CD4-positive, alpha-beta memory T cell (primary cell): ENCODE results near the gene SRCAP. TPM values are rescaled to one million over a fixed set of nuclear protein-coding genes. Genes with fewer than 3 reads are reported as not detected.

Experiments
- CTCF ChIA-PET: fragments of 350-600 bp; sonication (Branson Sonifier 250); formaldehyde crosslinking; loops from one replicate; lab custom pipeline; 2021; ENCODE audit warnings: inconsistent platforms; ENCODE audit not compliant: partially characterized antibody; lab: Charles Lee
- POLR2A ChIA-PET: fragments of 350-600 bp; sonication (Branson Sonifier 250); formaldehyde crosslinking; loops from one replicate; lab custom pipeline; 2021; ENCODE audit not compliant: partially characterized antibody; lab: Charles Lee
- DNase-seq, 5 donors: peaks; one replicate each; pipeline versions ENCODE4 v3.0.0 to v3.0.0-alpha.2; 2020 to 2022; ENCODE audit warnings: mixed read lengths in 1 of 5
- H3K27ac ChIP-seq: one replicate; pipeline ENCODE4 v1.7.0; 2013; ENCODE audit warnings: low read depth, low read length
- H3K27me3 ChIP-seq: 2 replicates; pipeline ENCODE4 v1.7.0; 2013; ENCODE audit warnings: mild to moderate bottlenecking, low read length, moderate library complexity; ENCODE audit not compliant: insufficient read depth
- H3K36me3 ChIP-seq: 2 replicates; pipeline ENCODE4 v1.7.0; 2013; ENCODE audit warnings: mild to moderate bottlenecking, low read length, moderate library complexity; ENCODE audit not compliant: insufficient read depth
- H3K4me1 ChIP-seq: 2 replicates; pipeline ENCODE4 v1.7.0; 2013; ENCODE audit warnings: mild to moderate bottlenecking, low read length, moderate library complexity; ENCODE audit not compliant: insufficient read depth
- H3K4me3 ChIP-seq, 2 donors: one replicate each; pipeline ENCODE4 v1.7.0; 2013; ENCODE audit warnings: low read length in 2 of 2, mild to moderate bottlenecking in 1 of 2
- H3K9me3 ChIP-seq, 2 donors: one replicate each; pipeline ENCODE4 v1.7.0; 2013; ENCODE audit warnings: low read length in 2 of 2, control low read depth in 1 of 2; ENCODE audit not compliant: control insufficient read depth in 1 of 2
- H3K27ac Mint-ChIP-seq, 7 donors: one replicate each; pipeline ENCODE4 v1.8.0; 2020 to 2021; ENCODE audit warnings: mixed read lengths in 7 of 7, mild to moderate bottlenecking in 6 of 7, inconsistent platforms in 3 of 7, moderate library complexity in 3 of 7
- H3K27me3 Mint-ChIP-seq, 2 donors: one replicate each; pipeline ENCODE4 v1.8.0; 2020 to 2021; ENCODE audit warnings: mixed read lengths in 2 of 2
- H3K36me3 Mint-ChIP-seq, 2 donors: one replicate each; pipeline ENCODE4 v1.8.0; 2020 to 2021; ENCODE audit warnings: mixed read lengths in 2 of 2, inconsistent platforms in 1 of 2, mild to moderate bottlenecking in 1 of 2
- H3K4me1 Mint-ChIP-seq, 4 donors: one replicate each; pipeline ENCODE4 v1.8.0; 2020 to 2021; ENCODE audit warnings: mixed read lengths in 4 of 4, mild to moderate bottlenecking in 1 of 4
- H3K4me3 Mint-ChIP-seq, 8 donors: one replicate each; pipeline ENCODE4 v1.8.0; 2020 to 2021; ENCODE audit warnings: mixed read lengths in 8 of 8, mild to moderate bottlenecking in 7 of 8, moderate library complexity in 6 of 8, inconsistent platforms in 3 of 8
- H3K9me3 Mint-ChIP-seq, 8 donors: one replicate each; pipeline ENCODE4 v1.8.0; 2020 to 2021; ENCODE audit warnings: mixed read lengths in 8 of 8, mild to moderate bottlenecking in 5 of 8, inconsistent platforms in 3 of 8, moderate library complexity in 1 of 8
- intact Hi-C: fragments of 100-400 bp; cut with micrococcal nuclease; formaldehyde crosslinking; loops from one replicate; pipeline ENCODE4 v1.15.1; 2023
- polyA plus RNA-seq, 2 donors: library from polyadenylated mRNA; unstranded; fragments of 300-500 nt; fragmentation: Illumina TruSeq; gene quantifications; one replicate each; pipeline ENCODE4 v1.2.3, GENCODE V29; 2021
- total RNA-seq, 2 experiments: library from RNA; stranded (reverse); gene quantifications; one replicate each; pipeline ENCODE4 v1.2.3, GENCODE V29; 2021

The SRCAP gene
- total and polyA plus RNA-seq, 4 experiments from 2014 or later = 1.2 to 115 (median 68.3) TPM

DNA sequence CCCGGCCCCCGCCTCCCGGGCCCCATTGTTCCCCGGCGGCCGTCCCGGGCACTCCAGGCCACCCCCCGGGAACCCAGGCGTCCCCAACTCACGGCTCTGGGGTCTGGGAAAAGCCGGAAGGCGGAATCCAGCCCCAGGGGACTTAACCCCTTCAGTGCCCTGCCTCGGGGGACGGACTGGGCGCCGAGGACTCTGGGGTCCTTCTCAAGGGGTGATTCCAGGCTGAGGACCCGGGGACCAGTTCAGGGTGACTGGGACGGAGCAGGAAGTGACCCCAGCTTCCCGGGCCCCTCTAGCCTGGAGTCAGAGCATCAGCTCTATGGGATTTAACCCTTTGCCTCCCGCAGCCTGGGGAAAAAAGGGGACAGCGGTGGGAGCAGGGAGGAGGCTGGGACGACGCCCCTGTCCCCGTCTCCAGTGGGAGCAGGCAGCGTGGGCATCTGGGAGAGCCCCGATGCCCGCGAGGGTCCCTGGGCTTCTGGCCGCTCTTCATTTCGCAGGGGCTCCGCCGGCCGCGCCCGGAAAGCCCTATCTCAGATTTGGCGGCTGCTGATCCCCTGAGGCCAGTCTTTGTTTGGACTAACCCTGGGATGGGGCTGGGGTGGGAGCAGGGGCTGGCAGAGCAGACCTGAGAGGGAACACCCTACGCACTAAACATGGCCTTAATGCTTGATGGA is 88.1 kb downstream of the SRCAP start, which contains the start of gene ZNF629:
Gene ZNF629, minus strand, starts transcription at position 270 of the 677 bp plus-strand sequence. CDS start 2,723 bp downstream, outside the sequence.
- CTCF ChIA-PET = interaction anchor here (1.1 to 1.5 kb wide), 2 partner anchors 18 to 27 kb away, joined by 3 to 4 read pairs; no protein-coding TSS in a partner anchor
- peak within 1 kb of the TSS; percentile 36 to 44 for H3K4me3 ChIP-seq
- peaks cover 10% of the 10 kb centered on the region for H3K4me1 ChIP-seq
- DNase-seq = peak in 1 of 5 donors; percentile 12
- H3K27me3 ChIP-seq = peaks cover 5% of the 10 kb centered on the region
- peaks cover 3% of the 10 kb centered on the region in 2 donors for H3K36me3 Mint-ChIP-seq
- H3K9me3 ChIP-seq = no peaks in the 10 kb centered on the region
- no peak within 1 kb of the TSS for H3K27ac ChIP-seq
- H3K27me3 Mint-ChIP-seq = peaks cover 3 to 5% of the 10 kb centered on the region in 2 donors
- peak within 1 kb of the TSS in 3 of 7 donors; percentile 23 to 70 (median 35) for H3K27ac Mint-ChIP-seq
- peak within 1 kb of the TSS; percentile 78 to 85 (median 80) for H3K4me3 Mint-ChIP-seq
- POLR2A ChIA-PET = interaction anchor here (0.9 to 2.1 kb wide), 3 partner anchors 18 to 88 kb away, joined by 4 to 12 read pairs (median 5); no protein-coding TSS in a partner anchor
- peaks cover 5 to 26% (median 17%) of the 10 kb centered on the region in 4 donors for H3K4me1 Mint-ChIP-seq
- H3K36me3 ChIP-seq = no peaks in the 10 kb centered on the region
- H3K9me3 Mint-ChIP-seq = no peaks in the 10 kb centered on the region
- intact Hi-C loops = loop anchor here (1.0 kb wide), 2 partner anchors 12 to 18 kb away; no protein-coding TSS in a partner anchor

DNA sequence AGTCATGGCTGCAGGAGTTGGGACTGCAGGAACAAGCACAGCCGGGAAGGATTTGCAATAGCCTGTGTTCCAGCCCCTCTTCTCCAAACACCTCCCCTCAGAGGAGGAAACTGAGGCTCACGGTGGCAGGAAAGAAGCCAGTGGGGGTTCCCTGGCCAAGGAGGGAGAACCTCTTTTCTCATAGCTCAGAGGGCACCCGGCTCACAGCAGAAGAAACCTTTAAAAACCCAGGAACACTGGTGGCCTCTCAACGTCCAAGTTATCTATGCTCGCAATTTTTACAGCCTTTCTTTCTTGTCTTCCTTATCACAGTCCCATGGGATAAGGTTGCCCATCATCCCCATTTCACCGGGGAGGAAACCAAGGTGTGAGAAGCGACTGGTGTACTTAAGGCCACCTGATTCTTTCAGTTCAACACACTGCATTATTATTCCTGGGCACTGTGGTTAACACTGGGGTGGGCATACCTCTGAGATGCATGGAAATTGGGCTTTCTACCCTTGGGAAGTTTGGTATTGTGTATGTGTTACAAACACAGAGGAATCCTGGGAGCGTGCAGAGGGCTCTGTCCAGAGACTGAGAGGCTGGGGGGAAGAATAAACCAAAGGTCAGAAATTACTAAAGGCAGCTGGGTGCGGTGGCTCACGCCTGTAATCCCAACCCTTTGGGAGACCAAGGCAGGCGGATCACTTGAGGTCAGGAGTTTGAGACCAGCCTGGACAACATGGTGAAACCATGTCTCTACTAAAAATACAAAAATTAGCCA is 88.8 kb downstream of the SRCAP start:
- Mint-ChIP-seq H3K27me3 (peaks cover 3 to 5% of the 10 kb centered on the region in 2 donors), H3K36me3 (peaks cover 3% of the 10 kb centered on the region in 2 donors), H3K4me1 (peaks cover 5 to 26% (median 17%) of the 10 kb centered on the region in 4 donors), H3K27ac (no peak overlapping the region), H3K4me3 (peak overlapping the region; percentile 78 to 85 (median 80)), H3K9me3 (no peaks in the 10 kb centered on the region)
- CTCF ChIA-PET = interaction anchor here (1.1 to 1.5 kb wide), 2 partner anchors 17 to 27 kb away, joined by 3 to 4 read pairs; no protein-coding TSS in a partner anchor
- intact Hi-C loops = loop anchor here (1.0 kb wide), 2 partner anchors 12 to 18 kb away; no protein-coding TSS in a partner anchor
- POLR2A ChIA-PET = interaction anchor here (0.9 to 2.1 kb wide), 3 partner anchors 18 to 87 kb away, joined by 4 to 12 read pairs (median 5); no protein-coding TSS in a partner anchor
- H3K4me1 ChIP-seq = peaks cover 10% of the 10 kb centered on the region
- no peaks in the 10 kb centered on the region for H3K9me3 ChIP-seq
- H3K36me3 ChIP-seq = no peaks in the 10 kb centered on the region
- no peak overlapping the region for H3K27ac ChIP-seq
- no peak for DNase-seq
- peaks cover 5% of the 10 kb centered on the region for H3K27me3 ChIP-seq
- H3K4me3 ChIP-seq = peak overlapping the region; percentile 36 to 44

Other genes starting within 250 kb of the SRCAP start
- gene ITGAL, start 226.4 kb upstream of the SRCAP start, total RNA-seq = 100 to 1,000 TPM; 648 to 657 TPM
- gene ITGAL, start 226.4 kb upstream of the SRCAP start, polyA plus RNA-seq = 100 to 1,000 TPM; 110 to 159 TPM
- 1 to 10 TPM; 5.8 to 6.1 TPM for gene ZNF768, start 172.6 kb upstream of the SRCAP start, total RNA-seq
- gene ZNF768, start 172.6 kb upstream of the SRCAP start, polyA plus RNA-seq = 1 to 10 TPM in 1 of 2 donors, under 1 TPM in 1; 0.69 to 1.7 TPM
- 10 to 100 TPM; 15.7 to 17.8 TPM for gene ZNF747, start 164.3 kb upstream of the SRCAP start, total RNA-seq
- gene ZNF747, start 164.3 kb upstream of the SRCAP start, polyA plus RNA-seq = 1 to 10 TPM; 7.8 to 8.8 TPM
- gene ZNF764, start 140.8 kb upstream of the SRCAP start, total RNA-seq = 10 to 100 TPM; 28.9 to 29.3 TPM
- gene ZNF764, start 140.8 kb upstream of the SRCAP start, polyA plus RNA-seq = 1 to 10 TPM; 4.2 to 8.8 TPM
- 10 to 100 TPM; 21.4 to 22.7 TPM for gene ZNF688, start 127.5 kb upstream of the SRCAP start, total RNA-seq
- 10 to 100 TPM; 31.7 to 33.8 TPM for gene ZNF688, start 127.5 kb upstream of the SRCAP start, polyA plus RNA-seq
- 10 to 100 TPM; 33.4 to 34.2 TPM for gene ZNF785, start 113.5 kb upstream of the SRCAP start, total RNA-seq
- gene ZNF785, start 113.5 kb upstream of the SRCAP start, polyA plus RNA-seq = 1 to 10 TPM; 1.7 to 3.4 TPM
- 10 to 100 TPM; 13.1 to 14.5 TPM for gene ZNF689, start 88.8 kb upstream of the SRCAP start, total RNA-seq
- gene ZNF689, start 88.8 kb upstream of the SRCAP start, polyA plus RNA-seq = 10 to 100 TPM; 11.9 to 13.5 TPM
- gene PRR14, start 48.2 kb upstream of the SRCAP start, total RNA-seq = 100 to 1,000 TPM in 1 of 2 experiments, 10 to 100 TPM in 1; 92.0 to 100 TPM
- gene PRR14, start 48.2 kb upstream of the SRCAP start, polyA plus RNA-seq = 10 to 100 TPM in 1 of 2 donors, 1 to 10 TPM in 1; 8.7 to 25.9 TPM
- gene FBRS, start 40.7 kb upstream of the SRCAP start, total RNA-seq = 100 to 1,000 TPM; 164 to 172 TPM
- gene FBRS, start 40.7 kb upstream of the SRCAP start, polyA plus RNA-seq = 1 to 10 TPM in 1 of 2 donors, under 1 TPM in 1; 0.70 to 7.9 TPM
- gene PHKG2, start 49.3 kb downstream of the SRCAP start, total RNA-seq = 10 to 100 TPM; 54.1 to 54.9 TPM
- gene PHKG2, start 49.3 kb downstream of the SRCAP start, polyA plus RNA-seq = 10 to 100 TPM; 42.0 to 63.5 TPM
- 1 to 10 TPM; 2.6 to 3.4 TPM for gene CFAP119, start 62.9 kb downstream of the SRCAP start, total RNA-seq
- under 1 TPM; 0.22 to 0.42 TPM for gene CFAP119, start 62.9 kb downstream of the SRCAP start, polyA plus RNA-seq
- gene RNF40, start 63.2 kb downstream of the SRCAP start, total RNA-seq = 100 to 1,000 TPM; 101 to 109 TPM
- 10 to 100 TPM; 16.6 to 52.4 TPM for gene RNF40, start 63.2 kb downstream of the SRCAP start, polyA plus RNA-seq
- gene ZNF629, start 88.0 kb downstream of the SRCAP start, total RNA-seq = 1 to 10 TPM; 4.7 to 5.4 TPM
- gene ZNF629, start 88.0 kb downstream of the SRCAP start, polyA plus RNA-seq = under 1 TPM; 0.07 to 0.94 TPM
- gene BCL7C, start 194.9 kb downstream of the SRCAP start, total RNA-seq = 10 to 100 TPM; 25.5 to 27.3 TPM
- gene BCL7C, start 194.9 kb downstream of the SRCAP start, polyA plus RNA-seq = 10 to 100 TPM; 45.4 to 53.1 TPM
- under 1 TPM; 0.19 to 0.26 TPM for gene CTF1, start 197.4 kb downstream of the SRCAP start, total RNA-seq
- not detected for gene CTF1, start 197.4 kb downstream of the SRCAP start, polyA plus RNA-seq
- 10 to 100 TPM; 15.6 to 15.8 TPM for gene FBXL19, start 224.4 kb downstream of the SRCAP start, total RNA-seq
- gene FBXL19, start 224.4 kb downstream of the SRCAP start, polyA plus RNA-seq = under 1 TPM in 1 of 2 donors, not detected in 1; 0.16 TPM
- 10 to 100 TPM; 19.3 to 22.0 TPM for gene ORAI3, start 249.9 kb downstream of the SRCAP start, total RNA-seq
- gene ORAI3, start 249.9 kb downstream of the SRCAP start, polyA plus RNA-seq = 10 to 100 TPM; 16.2 to 17.5 TPM